IPS-18c (cell line): ENCODE measurements around the gene EPHA5.

Source experiments
- H3K4me3 ChIP-seq: 2 replicates; pipeline ENCODE4 v1.7.0; 2013; ENCODE audit warnings: low read depth, mild to moderate bottlenecking, low read length, moderate library complexity; ENCODE audit not compliant: insufficient read depth
- H3K9me3 ChIP-seq: one replicate; pipeline ENCODE4 v1.6.1; 2013; ENCODE audit warnings: mild to moderate bottlenecking, low read length, moderate library complexity; ENCODE audit not compliant: control insufficient read depth, insufficient read depth

Gene EPHA5

DNA sequence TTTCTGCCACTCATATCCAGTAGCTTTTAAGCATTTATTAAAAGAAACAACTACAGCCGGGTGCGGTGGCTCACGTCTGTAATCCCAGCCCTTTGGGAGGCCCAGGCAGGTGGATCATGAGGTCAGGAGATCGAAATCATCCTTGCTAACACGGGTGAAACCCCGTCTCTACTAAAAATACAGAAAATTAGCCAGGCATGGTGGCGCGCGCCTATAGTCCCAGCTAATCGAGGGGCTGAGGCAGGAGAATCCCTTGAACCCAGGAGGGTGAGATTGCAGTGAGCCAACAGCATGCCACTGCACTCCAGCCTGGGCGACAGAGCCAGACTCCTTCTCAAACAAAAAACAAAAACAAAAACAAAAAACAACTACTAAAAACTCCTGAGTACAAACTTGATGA lies 119.8 kb downstream of the EPHA5 start:
- no peak overlapping the region for H3K4me3 ChIP-seq
- H3K9me3 ChIP-seq, result no peaks in the 10 kb centered on the region

DNA sequence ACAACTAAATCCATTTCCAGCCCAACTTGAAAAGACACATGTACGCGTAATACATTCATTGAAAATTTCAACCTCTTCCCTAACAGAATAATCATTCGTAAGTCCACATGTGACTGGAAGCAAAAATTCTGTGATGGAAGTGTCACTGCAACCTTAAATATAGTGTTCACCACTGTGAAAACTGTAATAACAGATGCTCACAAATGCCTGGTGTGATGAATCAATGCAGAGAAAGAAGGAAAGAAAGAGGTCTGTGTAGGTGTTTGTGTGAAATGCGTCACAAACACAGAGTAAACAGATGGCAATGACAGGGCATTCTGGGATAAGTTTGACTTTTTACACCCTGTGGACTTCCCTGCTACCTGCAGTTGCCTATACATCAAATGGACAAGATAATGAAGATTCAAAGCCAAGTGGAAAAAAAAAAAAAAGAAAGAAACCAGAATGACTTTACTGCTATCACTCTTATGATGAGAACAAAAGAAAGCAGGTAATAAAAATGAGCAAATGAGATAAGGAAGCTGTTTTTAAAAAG lies 123.3 kb downstream of the EPHA5 start:
- Histone ChIP-seq H3K4me3 (no peak overlapping the region), H3K9me3 (no peaks in the 10 kb centered on the region)

DNA sequence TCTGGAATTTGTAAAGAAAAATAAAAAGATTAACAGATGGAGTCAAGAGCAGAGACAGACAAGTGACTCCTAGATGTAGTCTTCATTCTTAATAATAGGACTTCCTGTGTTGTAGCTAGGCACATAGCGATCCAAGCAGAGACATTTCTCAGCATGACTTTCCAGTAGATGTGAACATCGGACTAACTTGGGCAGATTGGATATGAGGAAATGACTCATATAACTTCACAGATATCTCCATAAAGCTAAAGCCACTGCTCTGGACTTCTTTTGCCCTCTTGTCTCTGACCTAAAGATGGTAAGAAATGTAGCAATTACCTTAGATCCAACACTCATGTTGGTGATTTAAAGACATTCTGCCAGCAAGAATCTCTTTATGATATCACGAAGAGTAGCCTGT lies 131.7 kb downstream of the EPHA5 start:
- H3K9me3 ChIP-seq, result no peaks in the 10 kb centered on the region

DNA sequence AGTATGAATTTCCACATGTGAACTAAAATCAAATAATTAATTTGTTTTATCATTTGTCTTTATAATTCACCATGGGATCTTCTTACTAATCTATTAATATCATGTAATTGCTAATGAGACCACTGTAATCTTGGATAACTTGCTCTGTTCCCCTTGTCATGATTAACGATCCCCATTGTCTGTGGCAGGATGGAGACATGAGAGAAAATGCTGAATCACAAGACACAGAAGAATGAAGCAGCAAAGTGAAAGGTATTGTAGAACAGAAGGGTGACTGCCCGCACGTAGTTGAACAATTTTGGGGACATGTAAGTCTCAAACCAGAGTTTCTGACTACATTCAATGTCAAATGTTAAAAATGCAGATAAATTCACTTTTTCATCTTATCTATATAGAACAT lies 135.2 kb downstream of the EPHA5 start:
- no peaks in the 10 kb centered on the region for H3K9me3 ChIP-seq
- H3K4me3 ChIP-seq, result no peak overlapping the region

More for the DNA sequence above, 131.7 kb downstream of the EPHA5 start:
- no peak overlapping the region for H3K4me3 ChIP-seq

DNA sequence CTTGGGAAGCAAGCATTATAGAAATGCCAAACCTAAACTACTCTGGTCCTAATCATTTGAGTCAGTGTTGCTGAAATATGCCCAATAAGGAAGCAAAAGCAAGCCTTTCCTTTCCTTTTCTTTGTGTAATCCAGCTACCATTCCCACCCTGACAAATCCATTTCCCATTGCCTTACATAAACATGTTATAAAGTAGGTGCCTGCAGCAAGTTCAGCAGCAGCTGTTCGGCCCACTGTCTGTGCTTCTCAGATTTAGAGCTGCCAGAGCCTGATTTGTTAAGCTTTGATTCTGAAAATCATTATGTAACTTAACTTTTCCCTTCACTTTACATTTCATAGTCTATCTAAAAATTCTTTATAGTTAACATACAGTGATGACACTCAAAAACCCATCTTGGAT lies 148.6 kb downstream of the EPHA5 start:
- Histone ChIP-seq H3K4me3 (no peak overlapping the region), H3K9me3 (no peaks in the 10 kb centered on the region)

DNA sequence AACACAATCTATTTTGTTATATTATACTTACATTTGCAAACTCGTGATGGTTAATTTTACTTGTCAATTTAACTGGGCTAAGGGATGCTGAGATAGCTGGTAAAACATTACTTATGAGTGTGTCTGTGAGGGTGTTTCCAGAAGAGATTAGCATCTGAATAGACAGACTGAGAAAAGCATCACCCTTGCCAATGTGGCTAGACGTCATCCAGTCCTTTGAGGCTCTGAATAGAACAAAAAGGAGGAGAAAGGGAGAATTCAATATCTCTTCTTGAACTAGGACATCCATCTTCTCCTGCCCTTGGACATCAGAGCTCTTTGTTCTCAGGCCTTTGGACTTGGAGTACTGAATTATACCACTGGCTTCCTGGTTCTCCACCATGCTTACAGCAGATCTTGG lies 154.6 kb downstream of the EPHA5 start:
- no peak overlapping the region for H3K4me3 ChIP-seq
- no peaks in the 10 kb centered on the region for H3K9me3 ChIP-seq

DNA sequence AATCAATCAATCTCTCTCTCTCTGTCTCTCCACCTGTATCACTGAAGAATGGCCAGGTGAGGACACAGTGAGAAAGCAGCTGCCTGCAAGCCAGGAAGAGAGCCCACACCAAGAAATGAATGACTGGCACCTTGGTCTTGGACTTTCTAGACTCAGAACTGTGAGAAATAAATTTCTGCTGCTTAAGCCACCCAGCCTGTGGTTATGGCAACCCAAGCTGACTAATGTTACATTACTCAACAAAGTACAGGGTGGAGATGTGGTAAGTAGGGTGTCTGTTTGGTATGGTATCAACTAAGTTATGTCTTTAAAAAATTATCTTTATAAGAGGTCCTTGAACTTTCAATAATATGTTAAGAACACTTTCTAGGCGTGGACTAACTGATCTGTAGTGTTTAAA lies 159.3 kb downstream of the EPHA5 start:
- no peak overlapping the region for H3K4me3 ChIP-seq
- peaks cover 2% of the 10 kb centered on the region for H3K9me3 ChIP-seq

DNA sequence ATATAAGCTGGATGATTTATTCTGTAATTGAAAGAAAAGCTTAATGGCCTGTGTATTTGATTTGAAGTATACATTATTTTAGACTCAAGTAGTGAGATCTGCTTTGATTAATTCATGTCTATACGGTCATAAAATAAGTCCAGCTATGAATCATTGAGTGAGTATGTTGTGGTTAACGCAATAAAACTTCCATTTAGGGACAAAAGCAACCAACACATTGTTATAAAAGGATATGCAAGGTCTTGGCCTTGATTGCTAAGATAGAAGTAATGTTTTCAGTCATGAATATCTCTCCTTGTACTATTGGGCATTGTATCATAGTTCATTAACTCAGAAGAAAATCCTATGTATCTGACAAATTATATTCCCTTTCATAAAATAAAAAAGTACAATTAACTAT lies 162.1 kb downstream of the EPHA5 start:
- Histone ChIP-seq H3K9me3 (peaks cover 2% of the 10 kb centered on the region), H3K4me3 (no peak overlapping the region)

DNA sequence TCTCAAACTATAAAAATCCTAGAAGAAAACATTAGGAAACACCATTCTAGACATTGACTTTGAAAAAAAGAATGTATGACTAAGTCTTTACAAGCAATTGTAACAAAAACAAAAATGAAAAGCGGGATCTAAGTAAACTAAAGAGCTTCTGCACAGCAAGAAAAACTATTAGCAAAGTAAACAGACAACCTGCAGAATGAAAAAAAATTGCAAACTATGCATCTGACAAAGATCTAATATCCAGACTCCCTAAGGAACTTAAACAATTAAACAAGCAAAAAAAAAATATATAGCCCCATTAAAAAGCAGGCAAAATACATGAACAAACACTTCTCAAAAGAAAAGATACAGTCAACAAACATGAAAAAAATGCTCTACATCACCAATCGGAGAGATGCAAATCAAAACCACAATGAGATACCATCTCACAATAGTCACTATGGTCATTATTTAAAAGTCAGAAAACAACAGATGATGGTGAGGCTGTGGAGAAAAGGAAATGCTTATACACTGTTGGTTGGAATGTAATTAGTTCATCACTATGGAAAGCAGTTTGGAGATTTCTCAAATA lies 168.1 kb downstream of the EPHA5 start:
- H3K4me3 ChIP-seq, result no peak overlapping the region
- peaks cover 2% of the 10 kb centered on the region for H3K9me3 ChIP-seq

DNA sequence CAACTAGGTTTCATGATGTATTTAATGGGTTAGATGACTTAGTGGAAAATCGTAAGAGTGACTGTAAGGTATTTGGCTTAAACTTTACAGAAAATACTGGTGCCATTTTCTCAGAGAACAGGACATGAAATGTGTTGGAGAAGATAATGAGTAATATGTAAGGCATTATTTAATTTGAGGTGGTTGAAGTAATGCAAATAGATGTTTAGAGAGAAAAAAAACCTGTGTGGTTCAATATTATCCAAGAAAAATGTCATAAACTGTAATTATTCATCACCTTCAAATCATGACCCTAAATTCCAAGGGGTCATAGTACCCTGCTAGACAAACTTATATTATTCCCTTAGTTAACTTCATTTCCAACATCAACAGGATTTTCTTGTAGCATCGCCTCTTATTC lies 171.7 kb downstream of the EPHA5 start:
- H3K9me3 ChIP-seq, result no peaks in the 10 kb centered on the region
- H3K4me3 ChIP-seq, result no peak overlapping the region

DNA sequence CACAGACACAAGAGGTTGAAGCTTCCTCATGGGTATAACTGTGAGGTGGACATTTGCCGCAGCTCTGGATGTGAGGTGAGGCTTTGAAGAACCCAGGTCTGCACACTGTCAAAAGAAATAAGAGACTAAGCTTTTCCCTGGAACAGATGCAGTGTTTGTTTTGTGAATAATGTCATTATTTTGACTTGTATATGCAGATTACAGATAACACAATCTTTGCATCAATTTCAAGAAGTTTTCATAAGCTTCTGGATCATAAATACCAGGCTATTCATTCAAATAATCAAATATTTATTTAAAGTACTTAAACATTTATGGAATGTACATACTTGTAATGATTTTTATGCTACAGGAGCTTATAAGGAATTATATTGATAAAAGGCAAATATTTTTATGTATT lies 174.8 kb downstream of the EPHA5 start:
- Histone ChIP-seq H3K4me3 (no peak overlapping the region), H3K9me3 (no peaks in the 10 kb centered on the region)

DNA sequence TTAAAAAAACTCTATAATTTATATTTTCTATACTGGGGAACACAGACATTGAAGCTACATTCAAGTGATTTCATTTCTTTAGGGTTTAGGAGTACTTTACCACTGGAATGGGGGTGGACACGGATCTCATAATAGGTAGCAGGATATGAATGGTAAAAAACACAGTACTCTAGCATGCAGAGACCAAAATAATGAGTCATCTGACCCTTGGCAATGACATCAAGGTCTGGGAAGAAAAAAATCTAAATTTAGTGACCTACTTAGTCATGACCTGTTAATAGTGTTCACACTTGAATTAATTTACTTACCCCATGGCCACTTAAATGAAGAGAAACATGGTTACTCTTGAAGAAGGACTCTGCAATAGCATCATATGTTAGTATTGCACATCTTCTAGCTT lies 187.9 kb downstream of the EPHA5 start:
- Histone ChIP-seq H3K9me3 (no peaks in the 10 kb centered on the region), H3K4me3 (no peak overlapping the region)

DNA sequence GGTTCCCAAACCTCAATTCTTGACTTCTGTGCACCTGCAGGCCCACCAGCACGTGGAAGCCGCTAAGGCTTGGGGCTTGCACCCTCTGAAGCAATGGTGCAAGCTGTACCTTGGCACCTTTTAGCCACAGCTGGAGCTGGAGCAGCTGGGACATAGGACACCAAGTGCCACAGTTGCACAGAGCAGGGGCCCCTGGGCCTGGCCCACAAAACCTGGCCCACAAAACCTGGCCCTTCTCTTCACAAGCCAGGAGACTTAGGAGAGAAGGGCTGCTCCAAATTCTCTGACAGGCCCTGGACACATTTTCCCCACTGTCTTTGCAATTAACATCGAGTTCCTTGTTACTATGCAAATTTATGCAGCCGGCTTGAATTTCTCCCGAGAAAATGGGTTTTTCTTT lies 197.8 kb downstream of the EPHA5 start:
- Histone ChIP-seq H3K4me3 (no peak overlapping the region), H3K9me3 (no peaks in the 10 kb centered on the region)

DNA sequence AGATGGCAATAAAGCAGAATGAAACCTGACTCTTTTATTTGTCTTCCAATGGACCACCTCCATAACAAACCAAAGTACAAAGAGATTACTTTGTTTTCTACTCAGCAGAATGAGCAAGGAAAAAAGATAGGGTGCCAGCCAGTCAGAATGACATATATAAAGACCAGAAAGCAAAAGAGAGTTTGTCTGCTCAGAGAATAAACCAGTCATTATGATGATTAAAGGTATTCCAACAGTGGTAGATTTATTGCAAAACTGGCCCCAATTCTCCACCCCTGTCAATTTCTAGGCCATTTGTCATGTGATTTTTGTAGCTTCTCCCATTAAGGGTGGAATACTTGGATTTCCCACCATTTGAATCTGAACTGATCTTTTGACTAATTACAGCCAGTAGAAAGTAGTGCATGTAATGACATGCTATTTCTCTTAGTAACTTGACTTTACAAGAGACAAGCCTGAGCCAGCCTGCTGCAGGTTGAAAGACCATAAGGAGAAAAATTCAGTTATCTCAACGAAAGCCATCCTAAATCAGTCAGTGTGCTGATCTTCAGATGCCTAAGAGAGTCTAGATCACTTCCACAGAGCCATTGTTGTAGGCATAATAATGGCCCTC lies 203.1 kb downstream of the EPHA5 start:
- no peaks in the 10 kb centered on the region for H3K9me3 ChIP-seq
- H3K4me3 ChIP-seq, result no peak overlapping the region

DNA sequence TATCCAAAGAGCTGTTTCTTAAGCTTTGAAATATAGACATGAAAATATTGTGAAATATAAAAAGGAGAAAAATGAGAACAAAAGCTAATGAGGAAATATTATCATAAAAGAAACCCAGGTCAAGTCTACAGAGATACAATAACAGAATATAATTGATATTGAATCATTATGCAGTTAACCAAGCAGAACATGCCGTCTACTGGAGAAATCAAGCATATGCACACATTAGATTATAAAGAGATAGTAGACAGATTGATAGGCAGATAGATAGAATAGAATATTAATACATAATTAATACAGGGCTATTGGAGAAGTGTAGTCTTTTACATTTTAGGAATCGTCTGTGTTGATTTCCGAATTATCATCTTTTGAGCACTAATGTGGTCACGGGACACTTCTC lies 208.5 kb downstream of the EPHA5 start:
- Histone ChIP-seq H3K9me3 (no peaks in the 10 kb centered on the region), H3K4me3 (no peak overlapping the region)

DNA sequence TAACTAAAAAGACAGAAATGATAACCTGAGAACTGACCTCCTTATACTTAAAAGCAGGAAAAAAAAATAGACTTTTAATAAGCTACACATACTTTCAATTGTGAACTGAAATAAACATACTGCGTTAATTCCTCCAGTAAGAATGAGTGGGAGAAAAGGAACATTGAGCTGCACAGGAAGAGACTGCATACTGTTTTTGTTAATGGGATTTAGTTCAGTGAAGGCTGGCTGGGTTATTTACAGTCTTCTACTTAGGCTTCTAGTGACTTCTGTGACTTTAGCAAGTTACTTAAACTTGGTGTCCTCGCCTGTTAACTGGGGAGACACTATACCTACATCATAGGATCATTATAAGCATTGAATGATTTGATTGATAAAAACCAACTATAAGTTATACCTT lies 213.3 kb downstream of the EPHA5 start:
- Histone ChIP-seq H3K9me3 (peaks cover 3% of the 10 kb centered on the region), H3K4me3 (no peak overlapping the region)

DNA sequence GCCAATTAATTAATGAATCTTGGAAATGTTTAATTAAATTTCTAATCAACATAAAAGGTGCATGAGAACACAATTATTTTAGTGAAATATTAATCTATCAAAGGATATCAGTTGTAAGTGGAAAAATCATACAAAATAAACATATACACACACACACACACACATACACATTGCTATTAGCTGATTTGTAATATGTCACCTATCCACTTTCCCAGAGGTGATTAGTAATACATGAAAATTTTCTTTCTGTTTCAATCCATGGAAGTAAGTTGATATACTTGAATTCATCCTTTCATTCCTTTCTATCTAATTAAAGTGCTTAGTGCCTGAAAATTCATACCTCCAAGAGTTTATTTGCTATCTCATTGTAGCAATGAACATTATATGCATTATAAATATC lies 213.7 kb downstream of the EPHA5 start:
- Histone ChIP-seq H3K9me3 (peaks cover 3% of the 10 kb centered on the region), H3K4me3 (no peak overlapping the region)

DNA sequence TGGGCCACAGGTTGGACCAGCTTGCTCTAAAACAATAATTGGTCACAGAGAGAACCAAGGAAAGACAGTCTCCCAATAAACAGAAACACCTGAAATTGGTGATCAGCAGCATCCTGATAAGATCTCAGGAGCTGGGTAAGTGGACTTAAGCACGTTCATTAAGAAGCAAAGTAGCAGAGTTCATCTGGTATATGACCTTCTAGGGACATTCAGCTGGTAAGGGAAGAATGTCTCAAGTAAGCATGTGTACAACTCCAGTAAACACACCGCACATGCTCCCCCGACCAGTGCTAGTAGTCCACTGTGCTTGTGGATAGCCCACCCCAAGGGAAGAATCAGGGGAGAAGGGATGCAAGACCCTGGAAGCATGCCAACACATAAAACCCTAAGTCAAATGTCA lies 216.9 kb downstream of the EPHA5 start:
- Histone ChIP-seq H3K9me3 (peaks cover 3% of the 10 kb centered on the region), H3K4me3 (no peak overlapping the region)

DNA sequence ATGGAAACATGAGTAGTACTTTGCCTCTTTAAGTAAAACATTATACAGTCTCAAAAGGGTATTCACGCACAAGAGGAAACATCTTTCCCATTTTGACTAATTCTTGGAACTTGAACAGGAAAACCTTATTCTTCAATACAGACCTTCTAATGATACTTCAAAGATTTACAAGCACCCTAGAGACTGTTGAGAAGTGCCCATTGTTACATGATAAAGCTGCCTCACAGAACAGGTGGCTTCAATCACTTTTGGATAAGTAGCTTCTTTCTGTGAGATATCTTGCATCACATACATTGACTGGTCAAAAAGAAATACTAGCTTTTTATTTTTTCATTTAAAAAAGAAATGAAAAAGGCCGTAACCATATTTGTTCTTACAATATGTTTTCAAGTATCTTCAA lies 219.4 kb downstream of the EPHA5 start:
- peaks cover 3% of the 10 kb centered on the region for H3K9me3 ChIP-seq
- no peak overlapping the region for H3K4me3 ChIP-seq
